SK-N-SH (cell line): Measurements from ENCODE around the gene AGBL3. TPM values are rescaled to one million over a fixed set of nuclear protein-coding genes. Genes with fewer than 3 reads are reported as not detected.

Experiments used
- CTCF ChIA-PET: fragments of 300-600, 350-600 bp; formaldehyde crosslinking; extraction: SDS; loops from one replicate; lab custom pipeline; 2021; lab: Yijun Ruan, JAX
- POLR2A ChIA-PET: fragments of 350-600 bp; sonication (Branson Sonifier 250); formaldehyde crosslinking; extraction: SDS; loops from one replicate; lab custom pipeline; 2020; ENCODE audit warnings: antibody characterized with exemption, inconsistent platforms; lab: Yijun Ruan, JAX
- DNase-seq: peaks from one replicate; pipeline ENCODE4 v3.0.0; 2012
- H2AFZ ChIP-seq: fragments of 200-600 bp; sonication (generic); 2 replicates; pipeline ENCODE4 v1.8.1; 2016; ENCODE audit warnings: antibody characterized with exemption, mild to moderate bottlenecking, low read depth
- H3F3A ChIP-seq: fragments of 200-600 bp; sonication (generic); replicated peaks from 2 replicates; pipeline ENCODE3; 2016; ENCODE audit warnings: antibody characterized with exemption, mild to moderate bottlenecking; ENCODE audit not compliant: insufficient read depth
- H3K27ac ChIP-seq, 2 experiments: fragments of 200-500 bp in 1 of 2; fragments of 200-600 bp in 1 of 2; sonication (Bioruptor generic) in 1 of 2; sonication (generic), shearing (Covaris generic) in 1 of 2; 2 replicates each; pipeline versions ENCODE4 v1.5.1 to v1.6.1; 2014 to 2016; ENCODE audit warnings: low read depth in 2 of 2, inconsistent platforms in 1 of 2, low read length in 1 of 2, mild to moderate bottlenecking in 1 of 2, mixed read lengths in 1 of 2
- H3K27me3 ChIP-seq: fragments of 200-600 bp; sonication (generic), shearing (Covaris generic); 2 replicates; pipeline ENCODE4 v1.6.1; 2016; ENCODE audit warnings: mixed run types; ENCODE audit not compliant: insufficient read depth
- H3K36me3 ChIP-seq, 2 experiments: fragments of 200-500 bp in 1 of 2; fragments of 200-600 bp in 1 of 2; sonication (Bioruptor generic) in 1 of 2; sonication (generic) in 1 of 2; replicated peaks in 1 of 2; 2 replicates each; pipeline versions ENCODE3 to v1.5.1; 2014 to 2016; ENCODE audit warnings: low read length in 1 of 2, mild to moderate bottlenecking in 1 of 2; ENCODE audit not compliant: insufficient read depth in 2 of 2, control insufficient read depth in 1 of 2
- H3K4me1 ChIP-seq, 2 experiments: fragments of 200-500 bp in 1 of 2; fragments of 200-600 bp in 1 of 2; sonication (Bioruptor generic) in 1 of 2; sonication (generic), shearing (Covaris generic) in 1 of 2; 2 replicates each; pipeline versions ENCODE4 v1.5.1 to v1.6.1; 2014 to 2016; ENCODE audit warnings: low read depth in 1 of 2, low read length in 1 of 2, mixed run types in 1 of 2; ENCODE audit not compliant: insufficient read depth in 2 of 2, control insufficient read depth in 1 of 2
- H3K4me2 ChIP-seq: fragments of 200-600 bp; sonication (generic), shearing (Covaris generic); 2 replicates; pipeline ENCODE4 v1.6.1; 2017; ENCODE audit warnings: mixed run types
- H3K4me3 ChIP-seq, 2 experiments: fragments of 200-500 bp in 1 of 2; fragments of 200-600 bp in 1 of 2; sonication (Bioruptor generic) in 1 of 2; sonication (generic), shearing (Covaris generic) in 1 of 2; 2 replicates each; pipeline versions ENCODE4 v1.5.1 to v1.8.1; 2014 to 2016; ENCODE audit warnings: low read depth in 2 of 2, inconsistent platforms in 1 of 2, low read length in 1 of 2, mild to moderate bottlenecking in 1 of 2, mixed read lengths in 1 of 2, moderate library complexity in 1 of 2
- H3K79me2 ChIP-seq: fragments of 200-600 bp; sonication (generic); 2 replicates; pipeline ENCODE4 v1.8.1; 2017; ENCODE audit warnings: mild to moderate bottlenecking; ENCODE audit not compliant: insufficient read depth
- H3K9ac ChIP-seq: fragments of 200-600 bp; sonication (generic); 2 replicates; pipeline ENCODE4 v1.6.1; 2017; ENCODE audit warnings: mixed run types
- H3K9me2 ChIP-seq: fragments of 200-600 bp; sonication (generic); 2 replicates; pipeline ENCODE4 v1.6.1; 2017; ENCODE audit warnings: mixed run types
- H3K9me3 ChIP-seq: fragments of 200-600 bp; sonication (generic); 2 replicates; pipeline ENCODE4 v1.6.1; 2017; ENCODE audit warnings: mixed run types, mild to moderate bottlenecking, moderate library complexity
- H4K20me1 ChIP-seq: fragments of 200-600 bp; sonication (generic); 2 replicates; pipeline ENCODE4 v1.6.1; 2017; ENCODE audit warnings: mild to moderate bottlenecking, mixed run types; ENCODE audit not compliant: insufficient read depth
- CHD2 ChIP-seq: fragments of 150-350 bp; IDR thresholded peaks from 2 replicates; pipeline ENCODE4 v1.6.1; 2018; ENCODE audit warnings: low read length; ENCODE audit not compliant: partially characterized antibody
- CTCF ChIP-seq: fragments of 200-600 bp; sonication (generic); IDR thresholded peaks from 2 replicates; pipeline ENCODE4 v1.6.1; 2017; ENCODE audit warnings: antibody characterized with exemption, mild to moderate bottlenecking, moderate library complexity
- ELF1 ChIP-seq: IDR thresholded peaks from 2 replicates; pipeline ENCODE4 v1.4.0; 2012
- EP300 ChIP-seq, 2 experiments: IDR thresholded peaks; 2 replicates each; pipeline versions ENCODE4 v1.4.0 to v1.6.1; 2012; ENCODE audit warnings: borderline replicate concordance in 1 of 2, low read depth in 1 of 2, low read length in 1 of 2
- FOSL2 ChIP-seq: IDR thresholded peaks from 2 replicates; pipeline ENCODE4 v1.4.0; 2012; ENCODE audit warnings: low read depth, mild to moderate bottlenecking, moderate library complexity, borderline replicate concordance
- FOXM1 ChIP-seq: IDR thresholded peaks from 2 replicates; pipeline ENCODE4 v1.4.0; 2012; ENCODE audit warnings: low read depth, mild to moderate bottlenecking
- GABPA ChIP-seq: IDR thresholded peaks from 2 replicates; pipeline ENCODE4 v1.4.0; 2012; ENCODE audit warnings: low read depth, mild to moderate bottlenecking
- GATA2 ChIP-seq: sonication (generic); formaldehyde crosslinking; IDR thresholded peaks from 2 replicates; pipeline ENCODE4 v1.5.0; 2020; ENCODE audit warnings: mild to moderate bottlenecking, missing genetic modification reagents
- IRF3 ChIP-seq: fragments of 150-350 bp; IDR thresholded peaks from 2 replicates; pipeline ENCODE4 v1.6.1; 2016; ENCODE audit warnings: mild to moderate bottlenecking, low read depth, low read length
- JUND ChIP-seq: IDR thresholded peaks from 2 replicates; pipeline ENCODE4 v1.4.0; 2012
- MAX ChIP-seq: IDR thresholded peaks from 2 replicates; pipeline ENCODE4 v1.4.0; 2012; ENCODE audit warnings: low read depth
- MEF2A ChIP-seq: IDR thresholded peaks from 2 replicates; pipeline ENCODE4 v1.4.0; 2012; ENCODE audit warnings: low read depth, borderline replicate concordance
- MXI1 ChIP-seq: IDR thresholded peaks from 2 replicates; pipeline ENCODE4 v1.6.1; 2012; ENCODE audit warnings: mild to moderate bottlenecking, low read depth, low read length, improper control_type of control experiment
- NRF1 ChIP-seq: IDR thresholded peaks from 2 replicates; pipeline ENCODE4 v1.6.1; 2012; ENCODE audit warnings: low read depth, mild to moderate bottlenecking, low read length
- PBX3 ChIP-seq: IDR thresholded peaks from 2 replicates; pipeline ENCODE4; 2012
- POLR2AphosphoS5 ChIP-seq: IDR thresholded peaks from 2 replicates; pipeline ENCODE4 v1.6.1; 2012; ENCODE audit warnings: low read depth, low read length
- RAD21 ChIP-seq: IDR thresholded peaks from 2 replicates; pipeline ENCODE4 v1.6.1; 2012; ENCODE audit warnings: mild to moderate bottlenecking, low read length
- REST ChIP-seq: IDR thresholded peaks from 2 replicates; pipeline ENCODE4 v1.6.1; 2012; ENCODE audit warnings: mild to moderate bottlenecking, low read depth, low read length, moderate library complexity
- RFX5 ChIP-seq: IDR thresholded peaks from 2 replicates; pipeline ENCODE4 v1.6.1; 2012; ENCODE audit warnings: mild to moderate bottlenecking, improper control_type of control experiment, low read length
- SIN3A ChIP-seq: IDR thresholded peaks from 2 replicates; pipeline ENCODE4 v1.6.1; 2012; ENCODE audit warnings: low read depth, mild to moderate bottlenecking, low read length, moderate library complexity, borderline replicate concordance
- TAF1 ChIP-seq: IDR thresholded peaks from 2 replicates; pipeline ENCODE4 v1.6.1; 2012; ENCODE audit warnings: low read depth, mild to moderate bottlenecking, low read length, moderate library complexity, borderline replicate concordance
- TCF12 ChIP-seq: IDR thresholded peaks from 2 replicates; pipeline ENCODE4 v1.4.0; 2012
- USF2 ChIP-seq: fragments of 150-350 bp; IDR thresholded peaks from 2 replicates; pipeline ENCODE4 v1.6.1; 2017; ENCODE audit warnings: antibody characterized with exemption, low read length, low read depth, borderline replicate concordance
- YY1 ChIP-seq: IDR thresholded peaks from 2 replicates; pipeline ENCODE4 v1.4.0; 2012; ENCODE audit warnings: low read depth, mild to moderate bottlenecking
- WGBS: methylation state at CpG from one replicate; pipeline ENCODE4 v1.1.6; 2017; ENCODE audit warnings: low lambda C conversion rate; 5-methylcytosine and 5-hydroxymethylcytosine counted together
- polyA plus RNA-seq, 3 experiments: library from polyadenylated mRNA; depleted of rRNA; stranded (reverse); fragments of >200 nt; gene quantifications; 2 replicates each; pipeline ENCODE4 v1.2.3, GENCODE V29; 2012

Gene AGBL3
- polyA plus RNA-seq, 1 of the 3 experiments (the other 2 are of a cell fraction): 0.35 TPM

DNA sequence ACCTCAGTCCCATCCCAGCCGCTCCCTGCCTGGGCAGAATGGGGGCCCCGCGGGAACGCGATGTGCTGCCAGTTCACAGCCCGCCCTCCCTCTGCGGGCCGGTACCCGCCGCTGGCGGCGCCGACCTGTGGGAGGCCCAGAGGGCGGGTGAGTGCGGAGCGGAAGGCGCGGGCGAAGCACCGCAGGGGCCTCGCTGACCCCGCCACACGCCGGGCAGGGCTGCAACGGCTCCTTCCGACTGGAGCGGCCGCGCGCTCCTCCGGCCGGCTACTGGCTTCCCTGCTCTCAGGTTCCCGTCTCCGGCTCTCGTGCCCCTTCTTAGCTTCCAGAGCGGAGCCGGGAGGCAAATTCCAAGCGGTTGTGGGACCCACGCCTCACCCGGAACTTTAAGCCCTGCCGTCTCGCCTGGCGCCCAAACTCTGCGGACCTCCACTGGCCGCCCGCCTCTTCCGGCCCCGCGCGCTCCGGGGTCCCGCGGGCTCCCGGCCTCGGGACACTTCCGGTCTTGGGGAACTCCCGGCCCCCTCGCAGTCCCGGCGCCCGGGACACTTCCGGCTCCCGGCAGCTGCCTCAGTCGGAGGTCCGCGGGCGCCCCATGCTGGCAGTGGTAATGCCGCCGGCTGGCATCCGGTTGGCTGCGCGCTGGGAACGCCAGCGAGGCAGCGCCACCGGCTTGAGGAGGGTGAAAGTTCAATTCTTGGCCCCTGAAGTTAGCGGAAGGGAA lies 184.1 kb downstream of the AGBL3 start, which contains the start of gene CYREN:
Gene CYREN (minus strand): TSS at position 434 of the 724 bp plus-strand sequence. CDS start 1,785 bp downstream, outside the sequence.
- WGBS: under 1% methylated on average over 68 of the region's 77 CpGs
- peak within 1 kb of the TSS; percentile 100 for H2AFZ ChIP-seq
- ChIA-PET POLR2A (interaction anchor here (0.5 to 1.5 kb wide), 5 partner anchors 32 to 184 kb away, joined by 3 to 6 read pairs (median 3); partner anchors contain the start of genes AGBL3 and WDR91), CTCF (interaction anchor here (0.7 to 3.4 kb wide), 30 partner anchors 8 to 537 kb away, joined by 3 to 36 read pairs (median 4); partner anchors contain the start of genes AGBL3, BPGM and TMEM140)
- H3K4me1 ChIP-seq: peaks cover 3 to 24% of the 10 kb centered on the region in 2 experiments; a peak in 3 of 4 replicates
- no peaks in the 10 kb centered on the region for H4K20me1 ChIP-seq
- peak within 1 kb of the TSS; percentile 98 for H3K4me2 ChIP-seq
- H3K79me2 ChIP-seq: peaks cover 30% of the 10 kb centered on the region
- H3K9ac ChIP-seq: peak within 1 kb of the TSS; percentile 89
- peaks cover 13% of the 10 kb centered on the region for H3F3A ChIP-seq
- H3K36me3 ChIP-seq: peaks cover 29 to 33% of the 10 kb centered on the region in 2 experiments
- no peaks in the 10 kb centered on the region for H3K27me3 ChIP-seq
- no peaks in the 10 kb centered on the region for H3K9me2 ChIP-seq
- peak within 1 kb of the TSS; percentile 89 to 97 for H3K4me3 ChIP-seq
- DNase-seq: peak; percentile 100
- H3K9me3 ChIP-seq: no peaks in the 10 kb centered on the region
- H3K27ac ChIP-seq: peak within 1 kb of the TSS; percentile 90 to 97
- TF ChIP-seq CTCF: peak; percentile 78
- peak in 1 of 2 experiments; percentile 23; a peak in 3 of 4 replicates for TF ChIP-seq EP300 (IDR thresholded peaks at IDR 0.05; ENCODE audit: borderline replicate concordance in 1 of 2, low read depth in 1 of 2, low read length in 1 of 2)
- peak; percentile 74 for TF ChIP-seq REST
- TF ChIP-seq YY1: peak; percentile 80
- peak; percentile 88 for TF ChIP-seq MAX
- peak; percentile 88 for TF ChIP-seq TAF1
- 0 out of 2 replicates have a peak, but pooled peaks have one; percentile 8 for TF ChIP-seq IRF3
- TF ChIP-seq MEF2A: peak; percentile 36; the same call in 1 of the 2 replicates
- peak; percentile 13; the same call in 1 of the 2 replicates for TF ChIP-seq PBX3
- TF ChIP-seq USF2: 0 out of 2 replicates have a peak, but pooled peaks have one; percentile 8
- no peak for TF ChIP-seq NRF1
- peak; percentile 76 for TF ChIP-seq FOXM1
- peak; percentile 95 for TF ChIP-seq CHD2
- TF ChIP-seq GATA2 (CRISPR knock-in tag): no peak
- TF ChIP-seq RFX5: no peak
- TF ChIP-seq ELF1: peak; percentile 96
- TF ChIP-seq GABPA: peak; percentile 99
- no peak; the same call in 1 of the 2 replicates for TF ChIP-seq FOSL2
- peak; percentile 43; the same call in 1 of the 2 replicates for TF ChIP-seq TCF12
- peak; percentile 80 for TF ChIP-seq MXI1
- TF ChIP-seq JUND: 0 out of 2 replicates have a peak, but pooled peaks have one; percentile 12
- peak; percentile 83; the same call in 1 of the 2 replicates for TF ChIP-seq SIN3A
- peak; percentile 77 for TF ChIP-seq RAD21
- peak; percentile 91 for TF ChIP-seq POLR2AphosphoS5
